ENCODE results near the gene LSG1. TPM values are rescaled to one million over a fixed set of nuclear protein-coding genes. Genes with fewer than 3 reads are reported as not detected.
A peak's percentile ranks its signal among the peaks of the same experiment; 100 is the strongest.

The LSG1 gene
- total and polyA plus RNA-seq, 2 of the 13 experiments (the other 11 are each of a cell fraction or from before 2014, with no cell fraction given) = 21.4 to 32.1 TPM

DNA sequence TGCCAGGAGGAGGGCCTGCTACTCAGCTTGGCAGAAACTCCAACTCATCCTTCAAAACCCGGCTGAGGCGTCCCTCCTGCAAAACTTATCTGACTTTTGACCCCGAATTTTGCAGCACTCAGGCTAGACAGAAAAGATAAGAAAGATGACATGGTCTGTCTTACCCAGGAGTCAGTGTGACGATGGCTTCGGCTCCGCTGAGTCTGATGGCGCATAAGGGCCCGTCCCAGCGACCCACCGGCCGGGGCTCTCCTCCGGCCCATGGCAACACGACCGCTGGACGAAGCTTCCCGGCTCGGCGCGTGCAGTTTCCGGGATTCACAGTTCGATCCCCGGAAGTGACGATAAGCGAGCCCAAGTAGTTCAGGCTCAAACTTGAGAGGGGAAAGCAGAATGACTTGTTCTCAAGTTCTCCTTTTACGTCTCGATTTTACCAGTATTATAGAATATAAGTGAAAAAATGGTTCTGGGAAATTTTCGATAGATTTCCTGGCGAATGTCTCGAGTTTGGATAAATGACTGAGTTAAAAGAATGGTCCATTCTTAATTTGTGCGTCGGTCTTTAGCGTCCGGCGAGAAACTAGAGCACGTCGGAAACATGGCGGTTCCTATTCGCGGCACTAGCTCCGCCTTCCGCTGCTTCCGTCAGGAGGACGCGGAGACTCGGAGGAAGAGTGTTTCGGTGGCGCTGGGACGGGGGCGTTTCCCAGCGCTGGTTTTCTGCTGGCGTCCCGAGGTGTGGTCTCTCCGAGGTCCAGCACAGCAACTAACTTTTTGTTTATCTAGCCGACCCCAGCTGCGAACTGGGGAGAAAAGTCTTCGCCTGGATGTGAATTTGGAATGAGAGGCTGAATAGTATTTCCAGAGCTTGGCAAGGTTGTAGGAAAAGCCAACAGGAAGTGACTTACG, at the start of gene LSG1 (continued):
- TF ChIP-seq, protein P1, sequence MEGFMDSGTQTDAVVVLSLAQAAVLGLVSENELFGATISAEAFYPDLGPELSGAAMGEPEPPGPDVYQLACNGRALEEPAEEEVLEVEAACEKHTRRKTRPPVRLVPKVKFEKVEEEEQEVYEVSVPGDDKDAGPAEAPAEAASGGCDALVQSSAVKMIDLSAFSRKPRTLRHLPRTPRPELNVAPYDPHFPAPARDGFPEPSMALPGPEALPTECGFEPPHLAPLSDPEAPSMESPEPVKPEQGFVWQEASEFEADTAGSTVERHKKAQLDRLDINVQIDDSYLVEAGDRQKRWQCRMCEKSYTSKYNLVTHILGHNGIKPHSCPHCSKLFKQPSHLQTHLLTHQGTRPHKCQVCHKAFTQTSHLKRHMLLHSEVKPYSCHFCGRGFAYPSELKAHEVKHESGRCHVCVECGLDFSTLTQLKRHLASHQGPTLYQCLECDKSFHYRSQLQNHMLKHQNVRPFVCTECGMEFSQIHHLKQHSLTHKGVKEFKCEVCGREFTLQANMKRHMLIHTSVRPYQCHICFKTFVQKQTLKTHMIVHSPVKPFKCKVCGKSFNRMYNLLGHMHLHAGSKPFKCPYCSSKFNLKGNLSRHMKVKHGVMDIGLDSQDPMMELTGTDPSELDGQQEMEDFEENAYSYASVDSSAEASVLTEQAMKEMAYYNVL (CRISPR knock-in tag; IDR thresholded peaks at IDR 0.05; ENCODE audit: borderline replicate concordance) = peak; percentile 54; the same call in 1 of the 2 replicates
- peak; percentile 21; the same call in 1 of the 2 replicates for TF ChIP-seq RFX1 (IDR thresholded peaks at IDR 0.05)
- TF ChIP-seq ZFP82 (CRISPR knock-in tag; IDR thresholded peaks at IDR 0.05; ENCODE audit: borderline replicate concordance) = no peak
- TF ChIP-seq CCAR2 (optimal IDR thresholded peaks at IDR 0.05; ENCODE audit: low read depth, low read length) = no peak
- 0 out of 2 replicates have a peak, but pooled peaks have one; percentile 51 for TF ChIP-seq ZNF563 (CRISPR knock-in tag; IDR thresholded peaks at IDR 0.05)
- no peak for TF ChIP-seq THAP7 (CRISPR knock-in tag; IDR thresholded peaks at IDR 0.05)
- TF ChIP-seq, protein P2, sequence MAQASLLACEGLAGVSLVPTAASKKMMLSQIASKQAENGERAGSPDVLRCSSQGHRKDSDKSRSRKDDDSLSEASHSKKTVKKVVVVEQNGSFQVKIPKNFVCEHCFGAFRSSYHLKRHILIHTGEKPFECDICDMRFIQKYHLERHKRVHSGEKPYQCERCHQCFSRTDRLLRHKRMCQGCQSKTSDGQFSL (CRISPR knock-in tag; IDR thresholded peaks at IDR 0.05) = no peak
- TF ChIP-seq MAFF (IDR thresholded peaks at IDR 0.05; ENCODE audit: low read depth, low read length) = no peak; the same call in 1 of the 2 replicates
- TF ChIP-seq SETDB1 (CRISPR knock-in tag; IDR thresholded peaks at IDR 0.05; ENCODE audit: borderline replicate concordance) = no peak
- TF ChIP-seq ZNF577 (CRISPR knock-in tag; IDR thresholded peaks at IDR 0.05; ENCODE audit: borderline replicate concordance, low read depth) = no peak
- peak; percentile 14 for TF ChIP-seq ZNF264 (CRISPR knock-in tag; IDR thresholded peaks at IDR 0.05)
- TF ChIP-seq FOXK2 (IDR thresholded peaks at IDR 0.05) = peak; percentile 89
- no peak for TF ChIP-seq CEBPB (IDR thresholded peaks at IDR 0.05; ENCODE audit: borderline replicate concordance, low read depth, low read length)
- TF ChIP-seq KDM5B (CRISPR knock-in tag; IDR thresholded peaks at IDR 0.05; ENCODE audit: borderline replicate concordance) = peak; percentile 46; the same call in 1 of the 2 replicates
- TF ChIP-seq DNMT1 (CRISPR knock-in tag; IDR thresholded peaks at IDR 0.05) = 0 out of 2 replicates have a peak, but pooled peaks have one; percentile 28
- peak; percentile 57 for TF ChIP-seq ARID5B (CRISPR knock-in tag; IDR thresholded peaks at IDR 0.05)
- no peak; the same call in 1 of the 2 replicates for TF ChIP-seq CAMTA2 (CRISPR knock-in tag; IDR thresholded peaks at IDR 0.05; ENCODE audit: borderline replicate concordance)
- no peak for TF ChIP-seq HMG20A (CRISPR knock-in tag; IDR thresholded peaks at IDR 0.05; ENCODE audit: borderline replicate concordance)
- no peak; the same call in 1 of the 2 replicates for TF ChIP-seq ZFP90 (CRISPR knock-in tag; IDR thresholded peaks at IDR 0.05; ENCODE audit: borderline replicate concordance)
- TF ChIP-seq IRX3 (CRISPR knock-in tag; IDR thresholded peaks at IDR 0.05; ENCODE audit: borderline replicate concordance, low read depth) = no peak
- TF ChIP-seq JUND (CRISPR knock-in tag; IDR thresholded peaks at IDR 0.05) = no peak
- no peak for TF ChIP-seq RARA (CRISPR knock-in tag; IDR thresholded peaks at IDR 0.05)

Measured in HepG2 (cell line).